Erythroblast (primary cell): ENCODE results near the gene ALG6.

Experiments
- GATA1 ChIP-seq: IDR thresholded peaks from 2 replicates; pipeline ENCODE4 v1.6.1; 2011; ENCODE audit warnings: low read depth, mild to moderate bottlenecking, control low read depth, low read length, moderate library complexity
- POLR2A ChIP-seq: IDR thresholded peaks from 2 replicates; pipeline ENCODE4 v1.6.1; 2011; ENCODE audit warnings: mild to moderate bottlenecking, low read length

DNA sequence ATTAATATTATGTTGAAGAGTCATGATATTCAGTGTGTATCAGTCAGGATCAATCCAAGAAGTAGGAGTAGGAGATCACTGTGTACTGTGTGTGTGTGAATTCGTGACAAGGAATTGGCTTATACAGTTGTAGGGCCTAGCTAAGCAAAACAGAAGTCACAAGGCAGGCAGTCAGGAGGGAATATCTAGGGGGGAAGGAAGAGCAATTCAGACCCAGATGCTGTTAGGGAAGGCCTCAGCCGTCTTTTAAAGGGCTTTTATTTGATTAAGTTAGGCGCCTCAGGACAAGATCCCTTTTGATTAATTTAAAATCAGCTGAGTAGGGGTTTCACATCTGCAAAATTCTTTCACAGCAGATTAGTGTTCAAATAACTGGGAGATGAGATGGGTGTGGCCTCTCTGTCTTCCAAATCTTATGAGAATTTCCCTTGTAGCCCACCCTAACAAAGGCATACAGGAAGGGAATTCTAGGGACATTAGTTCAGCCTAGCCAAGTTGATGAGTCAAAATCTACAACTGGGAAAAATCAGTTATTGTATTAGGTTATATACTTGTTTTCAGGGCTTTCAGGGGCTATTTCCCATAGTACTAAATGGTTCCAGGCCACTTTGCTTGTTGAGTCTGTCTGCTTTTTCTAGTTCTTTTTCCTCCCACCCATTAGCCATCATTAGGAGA lies 47.4 kb downstream of the ALG6 start:
- no peak for TF ChIP-seq POLR2A
- no peak for TF ChIP-seq GATA1
